Mesothelial cell of epicardium (in vitro differentiated cells): ENCODE results near the gene NAP1L1. TPM values are rescaled to one million over a fixed set of nuclear protein-coding genes. Genes with fewer than 3 reads are reported as not detected.

Source experiments
- DNase-seq, 2 experiments: peaks; one replicate each; pipeline ENCODE4 v3.0.0; 2021; ENCODE audit warnings: low spot score in 2 of 2; ENCODE audit not compliant: unreplicated experiment in 2 of 2
- H3K27ac Mint-ChIP-seq: 2 replicates; pipeline ENCODE4 v1.8.0; 2021; ENCODE audit warnings: mixed read lengths
- H3K27me3 Mint-ChIP-seq: 2 replicates; pipeline ENCODE4 v1.8.0; 2021; ENCODE audit warnings: low read depth, mixed read lengths
- H3K36me3 Mint-ChIP-seq: 2 replicates; pipeline ENCODE4 v1.8.0; 2021; ENCODE audit warnings: mixed read lengths
- H3K4me1 Mint-ChIP-seq: 2 replicates; pipeline ENCODE4 v1.8.0; 2021; ENCODE audit warnings: mixed read lengths
- H3K4me3 Mint-ChIP-seq: 2 replicates; pipeline ENCODE4 v1.8.0; 2021; ENCODE audit warnings: mild to moderate bottlenecking, moderate library complexity, mixed read lengths
- H3K9me3 Mint-ChIP-seq: 2 replicates; pipeline ENCODE4 v1.8.0; 2021; ENCODE audit warnings: mixed read lengths
- total RNA-seq: library from RNA; stranded (reverse); gene quantifications from 3 replicates; pipeline ENCODE4 v1.2.1, GENCODE V29; 2021
- TF ChIP-seq, protein P1 (sequence below): fragments of 200-600 bp; sonication (generic); IDR thresholded peaks from one replicate; pipeline ENCODE4 v1.5.0; 2021; ENCODE audit warnings: antibody characterized with exemption; ENCODE audit not compliant: unreplicated experiment

The NAP1L1 gene
- total RNA-seq, 1 donor from 2014 or later, result 887 TPM

DNA sequence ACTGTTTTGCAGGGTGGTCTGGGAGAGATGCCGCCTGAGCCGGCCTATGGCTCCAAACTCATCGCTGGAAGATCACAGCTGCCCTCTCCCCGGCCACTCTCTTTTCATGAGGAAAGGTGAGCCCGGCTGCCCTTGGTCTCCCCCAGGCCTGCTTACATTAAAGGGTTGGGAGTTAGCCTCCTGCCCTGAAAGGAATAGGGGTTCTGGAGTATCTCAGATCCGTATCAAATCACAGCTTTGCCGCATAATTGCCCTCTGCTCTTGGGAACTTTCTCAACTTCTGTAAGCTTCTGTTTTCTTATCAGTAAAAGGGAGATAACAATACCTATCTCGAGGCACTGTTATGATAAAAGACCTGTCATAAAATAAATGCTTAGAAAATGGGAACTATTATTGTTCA is 70.5 kb downstream of the NAP1L1 start:
- TF ChIP-seq, protein P1, sequence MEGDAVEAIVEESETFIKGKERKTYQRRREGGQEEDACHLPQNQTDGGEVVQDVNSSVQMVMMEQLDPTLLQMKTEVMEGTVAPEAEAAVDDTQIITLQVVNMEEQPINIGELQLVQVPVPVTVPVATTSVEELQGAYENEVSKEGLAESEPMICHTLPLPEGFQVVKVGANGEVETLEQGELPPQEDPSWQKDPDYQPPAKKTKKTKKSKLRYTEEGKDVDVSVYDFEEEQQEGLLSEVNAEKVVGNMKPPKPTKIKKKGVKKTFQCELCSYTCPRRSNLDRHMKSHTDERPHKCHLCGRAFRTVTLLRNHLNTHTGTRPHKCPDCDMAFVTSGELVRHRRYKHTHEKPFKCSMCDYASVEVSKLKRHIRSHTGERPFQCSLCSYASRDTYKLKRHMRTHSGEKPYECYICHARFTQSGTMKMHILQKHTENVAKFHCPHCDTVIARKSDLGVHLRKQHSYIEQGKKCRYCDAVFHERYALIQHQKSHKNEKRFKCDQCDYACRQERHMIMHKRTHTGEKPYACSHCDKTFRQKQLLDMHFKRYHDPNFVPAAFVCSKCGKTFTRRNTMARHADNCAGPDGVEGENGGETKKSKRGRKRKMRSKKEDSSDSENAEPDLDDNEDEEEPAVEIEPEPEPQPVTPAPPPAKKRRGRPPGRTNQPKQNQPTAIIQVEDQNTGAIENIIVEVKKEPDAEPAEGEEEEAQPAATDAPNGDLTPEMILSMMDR, result no peak
- Mint-ChIP-seq H3K27me3 (peaks cover 1% of the 10 kb centered on the region), H3K36me3 (no peaks in the 10 kb centered on the region), H3K27ac (peak overlapping the region; percentile 79), H3K9me3 (no peaks in the 10 kb centered on the region), H3K4me3 (no peak overlapping the region), H3K4me1 (peaks cover 23% of the 10 kb centered on the region)
- no peak for DNase-seq

DNA sequence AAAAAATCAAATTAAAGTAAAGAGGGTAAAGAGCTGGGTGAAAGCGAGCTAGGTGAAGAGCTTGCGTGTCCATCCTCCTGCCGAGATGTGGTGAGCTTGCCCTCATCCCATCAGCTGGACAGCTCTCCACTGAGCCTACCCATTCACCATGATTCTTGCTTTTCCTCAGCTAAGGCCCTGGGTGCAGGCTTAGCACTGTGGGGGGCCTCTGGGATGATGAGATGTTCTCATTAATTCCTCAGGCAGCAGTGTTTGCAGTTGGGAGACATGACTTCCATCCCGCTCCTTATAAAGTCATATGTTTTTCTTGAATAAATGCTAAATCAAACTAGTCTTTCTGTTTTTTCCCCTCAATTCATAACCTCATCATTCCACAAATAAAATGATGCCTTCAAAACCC is 70.9 kb downstream of the NAP1L1 start:
- peaks cover 19% of the 10 kb centered on the region for H3K4me1 Mint-ChIP-seq
- no peaks in the 10 kb centered on the region for H3K36me3 Mint-ChIP-seq
- H3K9me3 Mint-ChIP-seq, result no peaks in the 10 kb centered on the region
- DNase-seq, result no peak
- no peak overlapping the region for H3K4me3 Mint-ChIP-seq
- peak overlapping the region; percentile 79 for H3K27ac Mint-ChIP-seq
- TF ChIP-seq, protein P1, result no peak
- H3K27me3 Mint-ChIP-seq, result peaks cover 1% of the 10 kb centered on the region

DNA sequence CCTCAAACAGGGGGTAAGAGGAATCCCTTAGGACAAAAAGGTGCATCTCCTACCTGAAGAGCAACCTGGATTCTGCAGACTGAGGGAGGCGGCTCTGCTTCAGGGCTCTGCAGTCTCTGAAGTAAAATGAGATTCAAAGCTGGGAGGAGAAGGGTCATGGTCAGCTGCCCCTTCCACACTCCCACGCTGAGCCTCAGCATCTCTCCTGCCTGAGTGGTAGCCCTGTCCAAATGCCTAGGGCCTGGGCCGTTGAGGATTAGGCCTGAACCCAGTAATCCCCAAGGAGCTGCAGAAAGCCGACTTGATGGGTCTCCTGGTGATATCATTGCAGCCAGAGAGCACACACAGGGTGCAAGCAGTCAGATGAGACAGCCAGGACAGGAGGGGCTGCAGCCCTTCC is 71.8 kb downstream of the NAP1L1 start:
- no peak overlapping the region for H3K27ac Mint-ChIP-seq
- no peaks in the 10 kb centered on the region for H3K36me3 Mint-ChIP-seq
- no peak for DNase-seq
- TF ChIP-seq, protein P1, result no peak
- no peaks in the 10 kb centered on the region for H3K9me3 Mint-ChIP-seq
- peaks cover 17% of the 10 kb centered on the region for H3K4me1 Mint-ChIP-seq
- H3K4me3 Mint-ChIP-seq, result no peak overlapping the region
- H3K27me3 Mint-ChIP-seq, result peaks cover 1% of the 10 kb centered on the region

DNA sequence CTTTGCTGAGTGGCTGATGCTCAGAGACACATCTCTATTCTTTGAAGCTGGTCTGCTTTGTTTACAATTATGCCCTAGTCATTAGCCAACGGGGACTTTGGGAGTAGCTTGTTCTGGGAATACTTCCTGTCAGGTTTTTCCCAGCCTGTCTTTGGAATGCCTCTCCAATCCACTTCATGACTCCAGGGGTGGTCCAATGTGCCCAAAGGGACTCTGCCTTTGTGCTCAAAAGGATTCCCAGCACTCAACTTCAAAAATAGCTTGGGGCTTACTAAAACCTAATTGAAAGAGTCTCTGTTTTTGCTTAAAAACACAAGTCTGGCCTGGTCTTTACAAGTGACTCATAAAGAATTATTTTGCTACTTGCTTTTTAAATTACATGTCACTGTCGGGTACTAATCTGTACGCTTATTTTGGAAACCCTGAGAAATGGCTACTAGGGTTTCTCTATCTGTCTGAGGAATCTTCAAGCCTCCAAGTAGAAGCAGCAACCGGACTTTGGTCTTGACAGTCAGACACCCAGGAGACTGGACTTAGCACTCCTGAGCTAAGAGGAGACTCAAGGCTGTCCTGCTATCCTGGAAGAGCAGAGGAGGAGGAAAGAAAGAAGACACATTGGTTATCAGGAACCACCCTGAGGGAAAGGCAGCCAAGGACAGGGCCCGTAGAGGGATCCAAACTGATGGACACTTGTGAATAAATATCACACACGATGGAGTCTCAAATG is 73.6 kb downstream of the NAP1L1 start:
- Mint-ChIP-seq H3K9me3 (no peaks in the 10 kb centered on the region), H3K27ac (no peak overlapping the region), H3K36me3 (no peaks in the 10 kb centered on the region), H3K4me3 (no peak overlapping the region), H3K27me3 (peaks cover 1% of the 10 kb centered on the region), H3K4me1 (peaks cover 25% of the 10 kb centered on the region)
- DNase-seq, result no peak
- TF ChIP-seq, protein P1, result no peak

DNA sequence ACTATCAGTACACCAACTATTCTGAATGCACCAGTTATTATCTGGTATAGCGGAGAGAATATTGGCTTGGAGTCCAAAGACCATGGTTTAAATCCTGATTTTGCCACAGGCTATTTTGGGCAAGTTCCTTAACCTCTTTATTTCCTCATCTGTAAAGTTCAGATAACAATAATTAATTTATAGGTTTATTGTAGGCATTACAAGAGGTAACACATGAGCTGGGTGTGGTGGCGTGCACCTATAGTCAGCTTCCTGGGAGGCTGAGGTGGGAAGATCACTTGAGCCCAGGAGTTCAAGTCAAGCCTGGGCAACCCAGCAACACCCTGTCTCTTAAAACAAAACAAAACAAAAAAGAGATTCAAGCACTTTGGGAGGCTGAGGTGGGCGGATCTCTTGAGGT is 76.1 kb downstream of the NAP1L1 start:
- H3K9me3 Mint-ChIP-seq, result peaks cover 7% of the 10 kb centered on the region

More for the DNA sequence above, 76.1 kb downstream of the NAP1L1 start:
- Mint-ChIP-seq H3K36me3 (peaks cover 5% of the 10 kb centered on the region), H3K27me3 (peaks cover 1% of the 10 kb centered on the region), H3K4me3 (no peak overlapping the region), H3K4me1 (peaks cover 14% of the 10 kb centered on the region), H3K27ac (no peak overlapping the region)
- no peak for DNase-seq
- TF ChIP-seq, protein P1, result no peak
